ENCODE data around the gene CARMIL1. TPM values are rescaled to one million over a fixed set of nuclear protein-coding genes. Genes with fewer than 3 reads are reported as not detected.

The CARMIL1 gene
- total RNA-seq, 1 donor from 2014 or later: 21.7 TPM

GRCh38 chr6:25404693-25405169, 125.6 kb downstream of the CARMIL1 start:
- DNase-seq (ENCODE audit: low spot score): no peak

GRCh38 chr6:25405442-25405841, 126.3 kb downstream of the CARMIL1 start:
- no peak for DNase-seq (ENCODE audit: low spot score)

GRCh38 chr6:25407431-25407830, 128.3 kb downstream of the CARMIL1 start:
- no peak for DNase-seq (ENCODE audit: low spot score)

DNA sequence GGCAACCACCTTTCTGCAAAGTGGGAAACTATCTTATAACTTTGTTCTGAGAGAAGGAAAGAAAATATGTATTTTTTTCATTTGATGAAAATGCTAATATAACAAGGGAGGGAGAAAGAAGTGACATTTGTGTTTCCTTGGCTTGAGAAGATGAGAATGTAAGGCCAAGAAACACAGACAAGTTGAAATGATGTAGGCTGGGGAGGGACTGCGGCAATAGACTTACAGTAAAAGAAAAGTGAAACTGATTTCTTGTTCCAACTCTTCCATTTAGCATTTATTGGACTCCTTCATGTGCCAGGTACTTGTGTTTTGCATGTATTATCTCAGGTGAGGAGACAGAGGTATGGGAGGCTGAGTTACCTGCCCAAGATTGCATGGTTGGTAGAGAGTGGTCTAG, 130.9 kb downstream of the CARMIL1 start:
- no peak for DNase-seq (ENCODE audit: low spot score)

DNA sequence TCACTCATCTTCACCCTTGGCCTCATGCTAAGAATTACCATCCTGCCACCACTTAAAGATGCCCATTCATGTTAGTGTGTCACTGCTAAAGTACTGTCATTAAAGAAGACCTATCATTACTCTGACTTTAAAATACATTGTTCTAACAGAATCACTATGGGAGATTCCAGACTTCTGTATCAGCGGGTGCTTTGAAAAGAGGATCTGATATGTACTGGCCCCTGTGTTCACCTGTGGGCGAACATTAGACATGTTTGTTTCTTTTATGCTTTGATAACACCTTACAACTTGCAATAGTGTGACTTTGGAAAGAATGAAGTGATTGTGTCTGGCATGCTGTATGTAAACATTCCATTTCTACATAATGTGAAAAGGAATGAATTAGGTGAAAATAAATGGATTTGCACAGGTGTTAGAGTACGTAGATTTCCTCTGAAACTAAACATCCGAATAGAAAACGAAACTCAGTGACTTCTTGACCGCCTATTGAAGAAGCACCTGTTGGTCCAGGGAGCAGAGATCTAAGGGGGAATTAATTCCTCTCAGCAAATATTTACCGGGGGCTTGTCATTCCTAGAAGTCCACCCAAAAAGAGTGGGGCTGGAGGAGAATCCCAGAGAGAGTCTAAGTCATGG, 132.3 kb downstream of the CARMIL1 start:
- no peak for DNase-seq (ENCODE audit: low spot score)

GRCh38 chr6:25413207-25413905, 134.2 kb downstream of the CARMIL1 start:
- peak; percentile 43 for DNase-seq (ENCODE audit: low spot score)

GRCh38 chr6:25414168-25414567, 135.0 kb downstream of the CARMIL1 start:
- peak; percentile 87 for DNase-seq (ENCODE audit: low spot score)

GRCh38 chr6:25414755-25415154, 135.6 kb downstream of the CARMIL1 start:
- peak; percentile 18 for DNase-seq (ENCODE audit: low spot score)

GRCh38 chr6:25415274-25415673, 136.1 kb downstream of the CARMIL1 start:
- no peak for DNase-seq (ENCODE audit: low spot score)

DNA sequence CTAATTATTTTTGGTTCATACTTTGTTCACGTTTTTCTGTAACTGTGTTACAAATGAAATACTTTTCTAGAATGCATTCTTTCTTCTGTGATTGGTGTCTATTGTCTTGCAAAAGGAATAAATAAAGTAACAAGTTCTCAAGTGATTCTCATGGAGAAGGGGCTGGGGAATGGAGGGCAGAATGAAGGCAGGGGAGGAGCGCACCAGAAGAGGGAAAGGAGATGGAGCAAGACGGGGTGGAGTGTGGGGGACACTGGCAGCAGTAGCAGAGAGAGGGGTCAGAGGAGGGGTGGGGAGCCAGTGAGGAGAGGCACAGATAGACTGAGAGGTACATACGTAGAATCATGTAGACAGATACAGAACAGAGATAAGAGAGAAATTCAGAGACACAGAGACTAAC, 136.5 kb downstream of the CARMIL1 start:
- DNase-seq (ENCODE audit: low spot score): no peak

- DNase-seq (ENCODE audit: low spot score): peak; percentile 87
These were observed 138.0 kb downstream of the CARMIL1 start for GRCh38 chr6:25417046-25417605.

DNA sequence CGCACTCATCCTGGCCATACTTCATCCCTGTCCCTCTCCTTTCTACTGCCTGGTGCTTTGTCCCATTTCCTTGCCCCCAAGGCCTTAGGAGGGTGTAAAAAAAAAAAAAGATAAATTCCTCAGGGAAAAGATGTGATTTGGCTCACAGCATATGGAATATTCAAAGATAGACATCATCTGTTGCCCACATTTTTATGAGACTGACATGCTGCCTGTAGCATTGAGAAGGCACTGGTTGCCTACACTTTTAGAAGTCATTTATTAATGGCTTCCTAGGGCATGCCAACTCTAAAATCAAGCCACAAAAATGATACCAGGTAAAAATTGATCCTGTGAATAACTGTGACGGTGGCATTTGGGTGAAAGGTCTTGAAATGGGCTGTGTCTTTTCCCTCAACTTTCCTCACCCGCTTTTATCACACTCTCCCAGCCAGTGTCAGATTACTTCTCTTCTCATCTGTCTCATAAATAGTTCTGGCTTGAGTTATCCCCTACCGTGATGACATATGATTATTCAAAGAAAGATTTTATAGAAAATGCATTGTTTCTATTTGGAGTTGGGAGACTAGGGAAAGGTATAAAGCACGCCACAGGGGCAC, 139.4 kb downstream of the CARMIL1 start:
- peak; percentile 21 for DNase-seq (ENCODE audit: low spot score)

- no peak for DNase-seq (ENCODE audit: low spot score)
These were observed 140.7 kb downstream of the CARMIL1 start for GRCh38 chr6:25419879-25420278.

DNA sequence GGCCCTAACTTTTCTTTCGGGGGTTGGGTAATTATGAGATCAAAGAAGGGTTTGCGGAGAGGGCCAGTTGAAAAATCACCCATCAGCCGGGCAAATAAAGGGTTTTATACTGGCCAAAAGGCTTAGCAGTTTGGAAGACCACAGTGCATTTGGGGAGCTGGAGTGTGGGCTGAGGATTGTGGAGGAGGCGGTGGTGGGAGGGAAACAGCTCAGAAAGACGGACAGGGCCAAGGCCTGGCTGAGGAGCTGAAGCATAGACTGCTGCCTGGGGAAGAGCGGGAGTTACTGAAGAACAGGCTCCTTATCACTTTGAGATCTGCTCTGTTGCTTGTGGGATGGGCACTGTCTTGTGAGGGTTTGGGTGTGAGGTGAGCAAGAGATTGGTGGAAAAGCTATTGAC, 144.2 kb downstream of the CARMIL1 start:
- no peak for DNase-seq (ENCODE audit: low spot score)

GRCh38 chr6:25424303-25424702, 145.1 kb downstream of the CARMIL1 start:
- DNase-seq (ENCODE audit: low spot score): no peak

DNA sequence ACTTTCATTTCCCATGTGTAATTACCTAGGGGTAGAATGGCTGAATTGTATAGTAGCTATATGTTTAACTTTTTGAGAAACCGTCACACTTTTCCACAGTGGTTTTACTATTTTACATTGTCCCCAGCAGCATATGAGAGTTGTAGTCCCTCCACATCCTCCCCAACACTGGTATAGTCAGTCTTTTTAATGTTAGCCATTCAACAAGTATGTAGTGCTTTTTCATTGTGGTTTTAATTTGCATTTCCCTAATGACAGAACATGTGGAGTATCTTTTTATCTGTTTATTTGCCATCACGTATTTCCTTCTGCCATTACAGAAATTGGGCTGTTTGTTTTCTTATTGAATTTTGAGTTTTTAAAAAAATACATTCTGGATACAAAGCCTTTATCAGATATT, 148.4 kb downstream of the CARMIL1 start:
- no peak for DNase-seq (ENCODE audit: low spot score)

DNA sequence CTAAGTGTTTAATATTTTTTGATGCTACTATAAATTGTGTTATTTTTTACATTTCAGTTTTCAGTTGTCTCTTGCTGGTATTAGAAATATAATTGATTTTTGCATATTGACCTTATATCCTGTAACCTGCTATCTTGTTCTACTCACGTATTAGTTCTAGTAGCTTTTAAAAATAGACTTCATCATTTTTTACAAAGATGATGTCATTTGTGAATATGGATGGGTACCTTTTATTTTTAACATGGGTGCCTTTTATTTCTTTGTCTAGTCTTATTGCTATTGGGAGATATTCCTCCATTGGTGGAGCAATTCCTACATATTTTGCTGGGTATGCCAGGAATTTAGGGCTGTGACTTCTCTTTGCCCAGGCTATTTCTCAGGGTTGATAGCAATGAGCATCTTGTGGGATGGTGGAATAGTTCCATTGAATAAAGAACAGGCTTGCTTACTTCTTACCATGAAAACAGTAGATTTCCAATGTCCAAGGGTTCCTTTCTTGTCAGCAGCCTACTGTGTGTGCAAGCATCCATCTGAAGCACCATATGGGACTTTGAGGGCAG, 149.7 kb downstream of the CARMIL1 start:
- DNase-seq (ENCODE audit: low spot score): no peak

GRCh38 chr6:25431306-25431974, 152.3 kb downstream of the CARMIL1 start:
- DNase-seq (ENCODE audit: low spot score): no peak

- DNase-seq (ENCODE audit: low spot score): no peak
These were observed 152.8 kb downstream of the CARMIL1 start for GRCh38 chr6:25431975-25432307.

GRCh38 chr6:25434921-25435320, 155.7 kb downstream of the CARMIL1 start:
- no peak for DNase-seq (ENCODE audit: low spot score)

- no peak for DNase-seq (ENCODE audit: low spot score)
These were observed 156.3 kb downstream of the CARMIL1 start for GRCh38 chr6:25435416-25435985.
